Measurements from ENCODE around the gene LGR5. TPM values are rescaled to one million over a fixed set of nuclear protein-coding genes. Genes with fewer than 3 reads are reported as not detected.
A peak's percentile ranks its signal among the peaks of the same experiment; 100 is the strongest.

LGR5 gene
- polyA plus RNA-seq, 6 donors from 2014 or later, result not detected

DNA sequence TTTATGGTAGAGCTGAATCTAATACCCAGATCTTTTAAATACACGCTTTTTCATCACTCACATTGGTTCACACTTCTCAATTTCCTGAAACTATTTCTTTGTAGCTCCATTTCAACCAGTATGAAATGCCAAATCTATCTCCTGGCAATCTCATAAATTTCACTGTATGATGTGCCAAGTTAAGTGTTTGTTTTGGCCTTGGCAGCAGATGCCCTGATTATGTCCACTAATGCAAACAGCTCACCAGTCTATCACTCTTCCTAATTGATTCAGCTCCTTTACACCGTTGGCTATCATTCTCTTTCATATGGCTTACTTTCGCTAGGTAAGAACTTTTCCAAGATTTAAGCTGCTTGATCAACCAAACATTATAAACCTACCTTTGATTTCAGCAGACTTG is 165.4 kb downstream of the LGR5 start:
- peaks cover 0 to 2% (median 0%) of the 10 kb centered on the region in 7 donors for H3K9me3 Mint-ChIP-seq
- peaks cover 4 to 5% (median 4%) of the 10 kb centered on the region in 3 donors for H3K4me1 Mint-ChIP-seq
- no peaks in the 10 kb centered on the region for H3K27me3 Mint-ChIP-seq
- H3K36me3 Mint-ChIP-seq, result peaks cover 0 to 13% of the 10 kb centered on the region in 2 donors
- no peak for ATAC-seq (ENCODE audit: low read depth in 2 of 2)
- H3K27ac Mint-ChIP-seq, result peak overlapping the region in 1 of 6 donors; percentile 49
- no peak for DNase-seq
- H3K4me3 Mint-ChIP-seq, result no peak overlapping the region

GRCh38 chr12:71607494-71608330 is 168.1 kb downstream of the LGR5 start:
- H3K4me3 Mint-ChIP-seq, result no peak overlapping the region
- no peak for ATAC-seq (ENCODE audit: low read depth in 2 of 2)
- H3K36me3 Mint-ChIP-seq, result peaks cover 0 to 25% of the 10 kb centered on the region in 2 donors
- DNase-seq, result no peak
- peak overlapping the region in 3 of 6 donors; percentile 18 to 54 (median 39) for H3K27ac Mint-ChIP-seq
- H3K4me1 Mint-ChIP-seq, result peaks cover 6 to 11% (median 8%) of the 10 kb centered on the region in 3 donors
- H3K27me3 Mint-ChIP-seq, result no peaks in the 10 kb centered on the region
- H3K9me3 Mint-ChIP-seq, result no peaks in the 10 kb centered on the region

GRCh38 chr12:71610031-71610795 is 170.6 kb downstream of the LGR5 start:
- Mint-ChIP-seq H3K4me3 (peak overlapping the region in 2 of 8 donors; percentile 35 to 38), H3K4me1 (peaks cover 6 to 11% (median 8%) of the 10 kb centered on the region in 3 donors), H3K36me3 (peaks cover 9 to 36% of the 10 kb centered on the region in 2 donors), H3K27me3 (no peaks in the 10 kb centered on the region), H3K9me3 (no peaks in the 10 kb centered on the region), H3K27ac (peak overlapping the region; percentile 84 to 90 (median 88))
- ATAC-seq (ENCODE audit: low read depth in 2 of 2) (peak; percentile 93 to 95), DNase-seq (peak; percentile 27)

- peaks cover 18 to 27% (median 20%) of the 10 kb centered on the region in 3 donors for H3K4me1 Mint-ChIP-seq
- H3K36me3 Mint-ChIP-seq, result peaks cover 35 to 50% of the 10 kb centered on the region in 2 donors
- H3K27me3 Mint-ChIP-seq, result no peaks in the 10 kb centered on the region
- ATAC-seq (ENCODE audit: low read depth in 2 of 2), result no peak
- no peak overlapping the region for H3K4me3 Mint-ChIP-seq
- no peaks in the 10 kb centered on the region for H3K9me3 Mint-ChIP-seq
- no peak for DNase-seq
- H3K27ac Mint-ChIP-seq, result peak overlapping the region; percentile 4 to 86 (median 28)
Observed at GRCh38 chr12:71621938-71622337, 182.3 kb downstream of the LGR5 start.

- H3K36me3 Mint-ChIP-seq, result peaks cover 19 to 32% of the 10 kb centered on the region in 2 donors
- peak overlapping the region in 2 of 8 donors; percentile 16 to 51 for H3K4me3 Mint-ChIP-seq
- no peaks in the 10 kb centered on the region for H3K27me3 Mint-ChIP-seq
- DNase-seq, result no peak
- no peaks in the 10 kb centered on the region for H3K9me3 Mint-ChIP-seq
- peaks cover 18 to 27% (median 20%) of the 10 kb centered on the region in 3 donors for H3K4me1 Mint-ChIP-seq
- no peak for ATAC-seq (ENCODE audit: low read depth in 2 of 2)
- peak overlapping the region in 1 of 6 donors; percentile 27 for H3K27ac Mint-ChIP-seq
Observed at GRCh38 chr12:71625476-71625875, 185.9 kb downstream of the LGR5 start.

DNA sequence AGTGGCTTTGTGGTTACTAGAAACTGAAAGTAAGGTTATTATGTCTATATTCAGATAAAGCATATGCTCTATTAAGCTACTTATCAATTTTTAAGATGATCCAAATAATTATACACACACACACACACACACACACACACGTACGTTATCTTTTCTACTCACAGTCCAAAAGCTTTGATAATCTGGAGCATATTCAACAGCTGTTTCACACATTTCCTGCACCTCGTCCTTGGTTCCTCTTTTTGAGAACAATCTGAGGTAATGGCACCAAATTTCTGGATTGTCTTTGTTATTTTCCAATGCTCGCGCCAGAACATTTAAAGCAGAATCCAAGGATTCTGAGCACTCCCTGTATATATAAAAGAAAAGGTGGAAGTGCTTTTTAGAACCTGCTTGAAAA is 186.5 kb downstream of the LGR5 start:
- Mint-ChIP-seq H3K4me3 (peak overlapping the region in 2 of 8 donors; percentile 0 to 20), H3K36me3 (peaks cover 13 to 26% of the 10 kb centered on the region in 2 donors), H3K9me3 (no peaks in the 10 kb centered on the region), H3K27me3 (no peaks in the 10 kb centered on the region), H3K27ac (peak overlapping the region in 5 of 6 donors; percentile 9 to 92 (median 34)), H3K4me1 (peaks cover 14 to 22% (median 18%) of the 10 kb centered on the region in 3 donors)
- ATAC-seq (ENCODE audit: low read depth in 2 of 2) (peak; percentile 85 to 87), DNase-seq (peak; percentile 40)

DNA sequence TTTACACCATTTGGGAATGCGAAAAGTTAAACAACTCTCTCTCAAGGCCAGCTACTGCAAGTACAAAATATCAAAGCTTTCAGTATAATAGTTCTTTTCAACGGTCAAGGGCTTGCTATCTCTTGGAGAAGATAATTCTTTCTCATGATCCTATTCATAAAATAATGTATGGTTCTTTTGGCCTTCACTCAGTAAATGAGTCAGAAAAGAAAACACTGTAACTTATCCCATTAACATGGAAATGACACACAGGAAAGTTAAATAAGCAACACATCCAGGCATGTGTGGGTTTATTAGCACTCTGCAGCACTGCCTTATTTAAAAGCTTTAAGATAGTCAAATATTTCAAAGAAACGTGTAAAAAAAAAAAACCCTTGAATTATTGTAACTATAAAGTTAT is 187.2 kb downstream of the LGR5 start:
- Mint-ChIP-seq H3K36me3 (peaks cover 6 to 20% of the 10 kb centered on the region in 2 donors), H3K4me3 (no peak overlapping the region), H3K4me1 (peaks cover 9 to 16% (median 13%) of the 10 kb centered on the region in 3 donors), H3K27me3 (no peaks in the 10 kb centered on the region), H3K9me3 (no peaks in the 10 kb centered on the region), H3K27ac (peak overlapping the region in 3 of 6 donors; percentile 9 to 77 (median 16))
- no peak for ATAC-seq (ENCODE audit: low read depth in 2 of 2)
- DNase-seq, result no peak

DNA sequence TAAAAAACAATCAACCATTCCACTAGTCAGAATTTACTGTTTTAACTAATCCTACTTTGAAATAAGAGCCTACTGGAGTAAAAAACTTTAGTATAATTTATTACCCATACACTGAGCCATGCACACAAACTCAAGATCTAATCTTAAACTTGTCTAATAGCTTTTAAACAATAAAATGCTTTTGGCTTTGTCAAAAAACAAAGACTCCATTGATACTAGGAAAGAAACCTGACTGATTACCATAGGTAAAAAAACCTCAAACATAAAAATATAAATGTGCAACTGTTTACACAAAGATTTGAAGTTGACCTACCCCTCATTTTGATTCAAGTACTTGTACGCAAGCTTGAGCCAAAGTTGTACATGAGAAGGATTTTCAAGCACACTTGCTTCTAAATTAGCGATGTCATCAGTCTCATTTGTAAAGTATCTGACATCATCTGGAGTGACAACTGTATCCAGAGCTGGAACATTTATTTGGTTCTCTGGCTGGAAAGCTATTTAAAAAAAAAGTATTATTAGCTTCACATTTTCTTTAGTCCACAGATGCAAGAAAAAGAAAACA is 187.9 kb downstream of the LGR5 start:
- ATAC-seq (ENCODE audit: low read depth in 2 of 2) (no peak), DNase-seq (no peak)
- peak overlapping the region in 1 of 6 donors; percentile 19 for H3K27ac Mint-ChIP-seq
- H3K36me3 Mint-ChIP-seq, result peaks cover 5 to 21% of the 10 kb centered on the region in 2 donors
- H3K4me1 Mint-ChIP-seq, result peaks cover 5 to 11% (median 5%) of the 10 kb centered on the region in 3 donors
- H3K4me3 Mint-ChIP-seq, result no peak overlapping the region
- H3K27me3 Mint-ChIP-seq, result no peaks in the 10 kb centered on the region
- no peaks in the 10 kb centered on the region for H3K9me3 Mint-ChIP-seq

Other genes with a start within 250 kb of the LGR5 start
- 10 to 100 TPM; 22.9 to 46.9 (median 38.3) TPM for gene ZFC3H1, start 224.1 kb downstream of the LGR5 start, polyA plus RNA-seq (ENCODE audit: low read depth in 6 of 6)
- gene THAP2, start 224.5 kb downstream of the LGR5 start, polyA plus RNA-seq (ENCODE audit: low read depth in 6 of 6), result 10 to 100 TPM in 5 of 6 donors, 1 to 10 TPM in 1; 6.0 to 17.7 (median 12.2) TPM
- 100 to 1,000 TPM; 166 to 231 (median 193) TPM for gene TMEM19, start 246.3 kb downstream of the LGR5 start, polyA plus RNA-seq (ENCODE audit: low read depth in 6 of 6)

All from naive B cell (primary cell).